ENCODE measurements around the gene LTBP2.

The LTBP2 gene

GRCh38 chr14:74504874-74505720, 106.9 kb downstream of the LTBP2 start:
- H3K4me3 ChIP-seq (ENCODE audit: low read depth, low read length) = no peak overlapping the region
- no peak for TF ChIP-seq CTCF (IDR thresholded peaks at IDR 0.05; ENCODE audit: insufficient read depth, low read depth, low read length, missing control alignments)
- no peak for DNase-seq (ENCODE audit: low read depth)

GRCh38 chr14:74504412-74504811, 107.6 kb downstream of the LTBP2 start:
- no peak overlapping the region for H3K4me3 ChIP-seq (ENCODE audit: low read depth, low read length)
- TF ChIP-seq CTCF (IDR thresholded peaks at IDR 0.05; ENCODE audit: insufficient read depth, low read depth, low read length, missing control alignments) = no peak

GRCh38 chr14:74503938-74504335, 108.1 kb downstream of the LTBP2 start:
- TF ChIP-seq CTCF (IDR thresholded peaks at IDR 0.05; ENCODE audit: insufficient read depth, low read depth, low read length, missing control alignments) = no peak
- no peak for DNase-seq (ENCODE audit: low read depth)
- H3K4me3 ChIP-seq (ENCODE audit: low read depth, low read length) = no peak overlapping the region

More at GRCh38 chr14:74504412-74504811, 107.6 kb downstream of the LTBP2 start:
- DNase-seq (ENCODE audit: low read depth) = no peak

GRCh38 chr14:74503291-74503937, 108.6 kb downstream of the LTBP2 start:
- no peak for DNase-seq (ENCODE audit: low read depth)
- TF ChIP-seq CTCF (IDR thresholded peaks at IDR 0.05; ENCODE audit: insufficient read depth, low read depth, low read length, missing control alignments) = no peak
- H3K4me3 ChIP-seq (ENCODE audit: low read depth, low read length) = no peak overlapping the region

GRCh38 chr14:74502236-74503019, 109.6 kb downstream of the LTBP2 start:
- H3K4me3 ChIP-seq (ENCODE audit: low read depth, low read length) = no peak overlapping the region
- peak; percentile 57 for DNase-seq (ENCODE audit: low read depth)
- TF ChIP-seq CTCF (IDR thresholded peaks at IDR 0.05; ENCODE audit: insufficient read depth, low read depth, low read length, missing control alignments) = peak; percentile 65

- no peak overlapping the region for H3K4me3 ChIP-seq (ENCODE audit: low read depth, low read length)
- no peak for DNase-seq (ENCODE audit: low read depth)
- TF ChIP-seq CTCF (IDR thresholded peaks at IDR 0.05; ENCODE audit: insufficient read depth, low read depth, low read length, missing control alignments) = no peak
Measured at GRCh38 chr14:74501691-74502090, 110.3 kb downstream of the LTBP2 start.

Data from GM12865 (cell line).